Measurements from ENCODE around the gene SCUBE3.

DNA sequence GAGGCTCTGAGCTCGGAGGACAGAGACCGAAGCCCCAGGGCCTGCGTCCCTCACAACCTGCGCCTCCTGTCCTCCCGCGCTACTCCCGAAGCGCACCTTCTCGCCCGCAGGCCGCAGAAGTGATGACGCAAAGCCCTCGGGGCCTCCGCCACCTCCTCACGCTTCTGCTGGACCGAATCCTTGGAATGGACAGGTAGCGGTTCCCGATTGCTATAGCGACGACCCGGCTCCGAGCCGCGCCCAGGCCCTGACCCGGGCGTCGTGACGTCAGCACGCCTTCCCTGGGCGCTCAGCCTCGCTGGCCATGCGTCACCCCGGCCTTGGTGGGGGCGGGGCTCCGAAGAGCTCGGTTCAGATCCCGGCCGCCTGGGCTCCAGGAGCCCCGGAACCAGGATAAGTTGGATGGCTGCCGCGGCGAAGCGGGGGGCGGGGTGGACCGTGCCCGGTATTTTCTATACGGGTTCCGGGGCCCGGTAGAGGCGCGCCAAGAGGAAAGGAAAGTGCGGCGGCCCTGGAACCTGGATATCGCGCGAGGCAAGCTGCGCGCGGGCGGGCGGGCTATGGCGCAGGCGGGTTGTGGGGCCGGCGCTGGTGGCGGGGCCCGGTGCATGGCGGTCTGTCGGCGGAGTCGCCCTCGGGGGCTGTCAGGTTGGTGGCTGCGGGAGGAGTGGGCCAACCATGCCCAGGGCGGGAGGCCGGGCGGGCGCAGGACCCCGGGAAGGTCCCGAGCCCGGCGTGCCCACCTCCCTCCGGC is 45.6 kb downstream of the SCUBE3 start, which contains the start of gene ZNF76:
- TF ChIP-seq RAD21 (IDR thresholded peaks at IDR 0.05; ENCODE audit: low read length) = no peak
- TF ChIP-seq, protein P1, sequence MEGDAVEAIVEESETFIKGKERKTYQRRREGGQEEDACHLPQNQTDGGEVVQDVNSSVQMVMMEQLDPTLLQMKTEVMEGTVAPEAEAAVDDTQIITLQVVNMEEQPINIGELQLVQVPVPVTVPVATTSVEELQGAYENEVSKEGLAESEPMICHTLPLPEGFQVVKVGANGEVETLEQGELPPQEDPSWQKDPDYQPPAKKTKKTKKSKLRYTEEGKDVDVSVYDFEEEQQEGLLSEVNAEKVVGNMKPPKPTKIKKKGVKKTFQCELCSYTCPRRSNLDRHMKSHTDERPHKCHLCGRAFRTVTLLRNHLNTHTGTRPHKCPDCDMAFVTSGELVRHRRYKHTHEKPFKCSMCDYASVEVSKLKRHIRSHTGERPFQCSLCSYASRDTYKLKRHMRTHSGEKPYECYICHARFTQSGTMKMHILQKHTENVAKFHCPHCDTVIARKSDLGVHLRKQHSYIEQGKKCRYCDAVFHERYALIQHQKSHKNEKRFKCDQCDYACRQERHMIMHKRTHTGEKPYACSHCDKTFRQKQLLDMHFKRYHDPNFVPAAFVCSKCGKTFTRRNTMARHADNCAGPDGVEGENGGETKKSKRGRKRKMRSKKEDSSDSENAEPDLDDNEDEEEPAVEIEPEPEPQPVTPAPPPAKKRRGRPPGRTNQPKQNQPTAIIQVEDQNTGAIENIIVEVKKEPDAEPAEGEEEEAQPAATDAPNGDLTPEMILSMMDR (conservative IDR thresholded peaks at IDR 0.05; ENCODE audit: low read depth, low read length) = no peak

Measured in IMR-90 (cell line).